ENCODE measurements around the gene TEX2.

DNA sequence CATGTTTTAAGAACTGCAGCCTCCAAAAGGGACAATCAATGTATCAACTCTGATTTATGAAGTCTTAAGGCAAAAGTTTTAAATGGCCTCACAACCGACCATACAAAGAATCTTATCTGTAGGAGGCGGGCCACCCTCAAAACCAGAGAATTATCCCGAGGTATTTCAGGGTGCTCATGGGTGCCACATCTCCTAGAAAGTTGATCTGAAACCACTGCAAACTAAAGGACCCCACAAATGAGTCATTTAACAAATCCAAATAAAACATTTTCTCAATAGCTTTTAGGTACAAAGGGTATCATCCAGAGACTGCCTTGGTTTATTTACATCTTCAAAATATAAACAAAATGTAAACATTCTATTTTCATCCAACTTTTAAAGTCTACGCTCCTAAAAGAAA is 139.9 kb downstream of the TEX2 start:
- no peak for TF ChIP-seq EZH2 (IDR thresholded peaks at IDR 0.05; ENCODE audit: insufficient read depth, poor library complexity, severe bottlenecking)
- no peak for TF ChIP-seq EZH2phosphoT487 (IDR thresholded peaks at IDR 0.05; ENCODE audit: insufficient read depth, low read depth)

Data from GM23248 (cell line).